Stomach (tissue), 9 donors: ENCODE measurements around the gene CAMSAP1. TPM values are rescaled to one million over a fixed set of nuclear protein-coding genes. Genes with fewer than 3 reads are reported as not detected.
A peak's percentile ranks its signal among the peaks of the same experiment; 100 is the strongest.
"Not testable (repeated sequence)": the region's sequence is repeated elsewhere in the genome, so short reads cannot be mapped to it uniquely, and the experiment has no call there.

Experiments used
- DNase-seq, 2 donors: peaks; one replicate each; pipeline versions ENCODE4 v3.0.0 to v3.0.0-alpha.2; 2013 to 2019
- H3K27ac ChIP-seq, 5 donors: fragments of 200-600 bp in 4 of 5; sonication (generic) in 4 of 5; one replicate each; pipeline ENCODE4 v1.5.1; 2013 to 2019; ENCODE audit warnings: mild to moderate bottlenecking in 1 of 5, moderate library complexity in 1 of 5
- H3K27me3 ChIP-seq, 3 donors: fragments of 200-600 bp; sonication (generic); one replicate each; pipeline ENCODE4 v1.5.1; 2017 to 2019; ENCODE audit warnings: mixed run types in 1 of 3
- H3K36me3 ChIP-seq, 4 donors: fragments of 200-600 bp; sonication (generic); 1 replicate in 3 of 4; 2 replicates in 1 of 4; pipeline ENCODE4 v1.5.1; 2016 to 2019
- H3K4me1 ChIP-seq, 4 donors: fragments of 200-600 bp; sonication (generic); one replicate each; pipeline ENCODE4 v1.5.1; 2016 to 2019
- H3K4me3 ChIP-seq, 4 donors: fragments of 200-600 bp; sonication (generic) in 3 of 4; one replicate each; pipeline ENCODE4 v1.5.1; 2016 to 2019; ENCODE audit warnings: mild to moderate bottlenecking in 1 of 4
- H3K9me3 ChIP-seq, 4 donors: fragments of 200-600 bp; sonication (generic); one replicate each; pipeline ENCODE4 v1.5.1; 2016 to 2019
- EP300 ChIP-seq: sonication (generic); formaldehyde crosslinking; IDR thresholded peaks from one replicate; pipeline ENCODE4 v1.6.1; 2017; ENCODE audit warnings: antibody characterized with exemption
- POLR2A ChIP-seq, 4 donors: fragments of 450-650 bp; IDR thresholded peaks; one replicate each; pipeline ENCODE4 v1.6.1; 2016; ENCODE audit warnings: antibody characterized with exemption in 4 of 4, control low read depth in 2 of 4, mild to moderate bottlenecking in 1 of 4, moderate library complexity in 1 of 4
- POLR2AphosphoS5 ChIP-seq, 3 donors: sonication (generic); formaldehyde crosslinking; IDR thresholded peaks; one replicate each; pipeline ENCODE4 v1.6.1; 2016; ENCODE audit warnings: antibody characterized with exemption in 3 of 3
- WGBS, 5 donors: extraction: QIAGEN DNeasy Blood & Tissue Kit in 3 of 5; methylation state at CpG; one replicate each; pipeline versions ENCODE4 v1.1.5 to v1.1.7; 2013 to 2018; 5-methylcytosine and 5-hydroxymethylcytosine counted together
- intact Hi-C: fragments of 100-400 bp; cut with DNase I; formaldehyde crosslinking; loops from one replicate; pipeline ENCODE4 v1.15.1; 2023; ENCODE audit warnings: low total_unique reads
- polyA plus RNA-seq, 3 donors: library from polyadenylated mRNA; stranded (reverse); fragments of 200-250 nt; gene quantifications; one replicate each; pipeline ENCODE4 v1.2.3, GENCODE V29; 2013
- total RNA-seq, 5 donors: library from RNA; depleted of rRNA; stranded (reverse); fragments of >200 nt; gene quantifications; one replicate each; pipeline versions ENCODE4 v1.1.0 to v1.2.3, GENCODE V29; 2014 to 2016
- TF ChIP-seq, protein P1 (sequence below), 7 experiments: fragments of 450-650 bp in 4 of 7; fragments of 200-600 bp in 3 of 7; sonication (generic) in 3 of 7; IDR thresholded peaks; one replicate each; pipeline ENCODE4 v1.5.1; 2016 to 2019; ENCODE audit warnings: antibody characterized with exemption in 7 of 7, control low read depth in 2 of 7, mild to moderate bottlenecking in 1 of 7
- donor health status: healthy with polysubstance abuse.
- donor health status: Bipolar disorder and iron deficiency.
- donor health status: healthy.

Gene CAMSAP1
- total and polyA plus RNA-seq, 8 donors, result 2.4 to 238 (median 12.7) TPM

DNA sequence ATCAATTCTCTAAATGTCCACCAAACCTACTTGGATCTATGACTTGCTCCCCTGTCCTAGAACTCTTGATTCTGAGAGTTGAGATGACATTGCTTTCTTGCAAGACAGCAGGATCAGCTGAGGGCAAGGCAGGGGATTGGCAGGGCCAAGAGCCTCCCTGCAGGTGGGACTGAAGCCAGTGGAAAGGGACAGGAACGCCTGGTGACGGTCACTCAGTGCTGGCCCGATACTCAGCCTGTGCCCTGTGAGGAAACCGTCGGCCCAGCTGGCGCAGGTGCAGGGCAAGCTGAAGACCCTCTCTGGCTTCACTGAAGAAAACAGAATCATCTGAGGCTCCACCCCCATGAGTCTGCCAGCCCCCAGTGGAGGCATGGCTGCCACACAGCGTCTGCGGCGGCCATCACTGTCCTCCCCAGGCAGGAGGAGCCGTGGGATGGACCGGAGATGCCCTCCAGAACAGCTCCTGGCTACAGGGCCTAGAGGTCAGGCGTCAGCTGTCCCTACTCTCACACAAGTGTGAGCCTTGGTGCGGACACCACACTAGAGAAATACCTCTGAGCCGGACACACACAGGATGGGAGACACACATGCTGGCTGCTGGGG lies 39.1 kb upstream of the CAMSAP1 start:
- H3K4me1 ChIP-seq, result no peaks in the 10 kb centered on the region
- H3K36me3 ChIP-seq, result peaks cover 81 to 100% (median 99%) of the 10 kb centered on the region in 4 donors
- DNase-seq, result no peak
- H3K4me3 ChIP-seq, result no peak overlapping the region
- intact Hi-C loops, result no loop called here
- WGBS, 5 donors, result 94 to 98% (median 95%) methylated on average over 8 to 14 of the region's 14 CpGs
- no peak for TF ChIP-seq POLR2AphosphoS5 (IDR thresholded peaks at IDR 0.05)
- TF ChIP-seq, protein P1, sequence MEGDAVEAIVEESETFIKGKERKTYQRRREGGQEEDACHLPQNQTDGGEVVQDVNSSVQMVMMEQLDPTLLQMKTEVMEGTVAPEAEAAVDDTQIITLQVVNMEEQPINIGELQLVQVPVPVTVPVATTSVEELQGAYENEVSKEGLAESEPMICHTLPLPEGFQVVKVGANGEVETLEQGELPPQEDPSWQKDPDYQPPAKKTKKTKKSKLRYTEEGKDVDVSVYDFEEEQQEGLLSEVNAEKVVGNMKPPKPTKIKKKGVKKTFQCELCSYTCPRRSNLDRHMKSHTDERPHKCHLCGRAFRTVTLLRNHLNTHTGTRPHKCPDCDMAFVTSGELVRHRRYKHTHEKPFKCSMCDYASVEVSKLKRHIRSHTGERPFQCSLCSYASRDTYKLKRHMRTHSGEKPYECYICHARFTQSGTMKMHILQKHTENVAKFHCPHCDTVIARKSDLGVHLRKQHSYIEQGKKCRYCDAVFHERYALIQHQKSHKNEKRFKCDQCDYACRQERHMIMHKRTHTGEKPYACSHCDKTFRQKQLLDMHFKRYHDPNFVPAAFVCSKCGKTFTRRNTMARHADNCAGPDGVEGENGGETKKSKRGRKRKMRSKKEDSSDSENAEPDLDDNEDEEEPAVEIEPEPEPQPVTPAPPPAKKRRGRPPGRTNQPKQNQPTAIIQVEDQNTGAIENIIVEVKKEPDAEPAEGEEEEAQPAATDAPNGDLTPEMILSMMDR (IDR thresholded peaks at IDR 0.05), result no peak
- no peak for TF ChIP-seq POLR2A (IDR thresholded peaks at IDR 0.05)
- no peak for TF ChIP-seq EP300
- no peak overlapping the region for H3K27ac ChIP-seq
- H3K9me3 ChIP-seq, result no peaks in the 10 kb centered on the region
- H3K27me3 ChIP-seq, result no peaks in the 10 kb centered on the region

GRCh38 chr9:135945969-135946368 lies 38.6 kb upstream of the CAMSAP1 start:
- Histone ChIP-seq H3K27me3 (no peaks in the 10 kb centered on the region), H3K4me1 (no peaks in the 10 kb centered on the region), H3K4me3 (no peak overlapping the region), H3K36me3 (peaks cover 76 to 100% (median 99%) of the 10 kb centered on the region in 4 donors), H3K9me3 (no peaks in the 10 kb centered on the region), H3K27ac (no peak overlapping the region)
- no peak for TF ChIP-seq EP300
- TF ChIP-seq, protein P1 (IDR thresholded peaks at IDR 0.05), result no peak
- no peak for TF ChIP-seq POLR2AphosphoS5 (IDR thresholded peaks at IDR 0.05)
- 89 to 94% (median 93%) methylated on average over 12 to 18 of the region's 18 CpGs for WGBS, 5 donors
- DNase-seq, result no peak
- intact Hi-C loops, result no loop called here

DNA sequence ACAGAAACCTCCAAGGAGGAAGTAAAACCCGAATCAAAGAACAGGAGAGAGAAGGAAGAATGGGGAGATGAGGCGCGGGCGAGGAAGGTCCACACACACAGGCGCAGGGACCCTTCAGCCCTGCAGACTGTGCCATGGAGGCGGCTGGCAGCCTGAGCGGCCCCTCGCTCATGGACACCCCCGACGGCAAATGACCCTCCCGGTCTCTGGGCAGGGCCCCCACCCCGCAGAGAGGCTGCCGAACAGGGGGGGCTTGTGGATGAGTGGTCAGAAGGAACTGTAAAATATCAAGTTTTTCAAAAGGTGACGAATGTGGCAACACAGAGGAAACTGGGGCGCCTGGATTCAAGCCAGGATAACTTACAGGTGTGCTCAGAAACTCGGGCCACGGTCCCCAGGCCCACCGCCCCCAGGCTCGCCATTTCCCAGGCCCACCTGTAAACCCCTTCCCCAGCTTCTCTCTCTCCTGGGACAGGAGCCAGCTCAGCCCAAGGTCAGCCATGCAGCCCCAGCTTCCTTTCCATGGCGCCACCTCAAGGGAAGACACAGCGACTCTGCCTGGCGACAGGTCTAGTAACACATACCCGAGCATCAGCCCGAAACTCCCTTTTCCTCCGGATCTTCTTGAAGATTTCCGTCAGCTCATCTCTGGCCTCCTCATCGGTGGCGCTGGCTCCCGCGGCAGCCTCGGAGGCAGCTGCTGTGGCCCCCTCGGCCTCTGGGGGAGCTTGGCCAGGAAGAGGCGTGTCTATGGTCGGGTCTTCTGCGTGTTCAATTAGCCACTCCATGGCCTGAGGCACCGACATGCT lies 37.3 kb upstream of the CAMSAP1 start:
- no peaks in the 10 kb centered on the region for H3K4me1 ChIP-seq
- intact Hi-C loops, result no loop called here
- no peaks in the 10 kb centered on the region for H3K27me3 ChIP-seq
- 92 to 94% (median 93%) methylated on average over 34 to 36 of the region's 36 CpGs for WGBS, 5 donors
- peaks cover 73 to 100% (median 97%) of the 10 kb centered on the region in 4 donors for H3K36me3 ChIP-seq
- no peak for DNase-seq
- TF ChIP-seq POLR2AphosphoS5 (IDR thresholded peaks at IDR 0.05), result no peak
- no peaks in the 10 kb centered on the region for H3K9me3 ChIP-seq
- H3K4me3 ChIP-seq, result no peak overlapping the region
- no peak overlapping the region for H3K27ac ChIP-seq

DNA sequence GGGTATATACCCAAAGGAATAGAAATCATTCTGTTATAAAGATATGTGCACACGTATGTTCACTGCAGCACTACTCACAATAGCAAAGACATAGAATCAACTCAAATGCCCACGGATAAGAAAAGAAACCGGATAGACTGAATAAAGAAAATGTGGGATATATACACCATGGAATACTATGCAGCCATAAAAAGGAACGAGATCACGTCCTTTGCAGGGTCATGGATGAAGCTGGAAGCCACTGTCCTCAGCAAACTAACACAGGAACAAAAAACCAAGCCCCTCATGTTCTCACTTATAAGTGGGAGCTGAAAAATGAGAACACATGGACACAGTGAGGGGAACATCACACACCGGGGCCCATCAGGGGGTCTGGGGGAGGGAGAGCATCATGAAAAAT lies 36.3 kb upstream of the CAMSAP1 start:
- H3K4me3 ChIP-seq, H3K9me3 ChIP-seq, DNase-seq, H3K27me3 ChIP-seq, H3K4me1 ChIP-seq, H3K27ac ChIP-seq, intact Hi-C loops: not testable (repeated sequence)
- H3K36me3 ChIP-seq, result peaks cover 73 to 100% (median 97%) of the 10 kb centered on the region in 4 donors
- WGBS, 5 donors, result 94 to 99% (median 97%) methylated on average over 6 of the region's 6 CpGs

GRCh38 chr9:135941288-135941995 lies 34.1 kb upstream of the CAMSAP1 start:
- 84 to 92% (median 90%) methylated on average over 11 to 13 of the region's 13 CpGs for WGBS, 5 donors

More at GRCh38 chr9:135941288-135941995, 34.1 kb upstream of the CAMSAP1 start:
- Histone ChIP-seq H3K36me3 (peaks cover 65 to 100% (median 97%) of the 10 kb centered on the region in 4 donors), H3K4me1 (no peaks in the 10 kb centered on the region), H3K27me3 (no peaks in the 10 kb centered on the region), H3K4me3 (no peak overlapping the region), H3K27ac (peak overlapping the region in 1 of 5 donors; percentile 14), H3K9me3 (no peaks in the 10 kb centered on the region)
- no peak for DNase-seq
- intact Hi-C loops, result no loop called here
- TF ChIP-seq POLR2AphosphoS5 (IDR thresholded peaks at IDR 0.05) (no peak), POLR2A (IDR thresholded peaks at IDR 0.05) (no peak), EP300 (no peak)
- TF ChIP-seq, protein P1 (IDR thresholded peaks at IDR 0.05), result no peak
